ENCODE measurements around the gene DDX23.
"Not testable (repeated sequence)": the region's sequence is repeated elsewhere in the genome, so short reads cannot be mapped to it uniquely, and the experiment has no call there.

Gene DDX23

DNA sequence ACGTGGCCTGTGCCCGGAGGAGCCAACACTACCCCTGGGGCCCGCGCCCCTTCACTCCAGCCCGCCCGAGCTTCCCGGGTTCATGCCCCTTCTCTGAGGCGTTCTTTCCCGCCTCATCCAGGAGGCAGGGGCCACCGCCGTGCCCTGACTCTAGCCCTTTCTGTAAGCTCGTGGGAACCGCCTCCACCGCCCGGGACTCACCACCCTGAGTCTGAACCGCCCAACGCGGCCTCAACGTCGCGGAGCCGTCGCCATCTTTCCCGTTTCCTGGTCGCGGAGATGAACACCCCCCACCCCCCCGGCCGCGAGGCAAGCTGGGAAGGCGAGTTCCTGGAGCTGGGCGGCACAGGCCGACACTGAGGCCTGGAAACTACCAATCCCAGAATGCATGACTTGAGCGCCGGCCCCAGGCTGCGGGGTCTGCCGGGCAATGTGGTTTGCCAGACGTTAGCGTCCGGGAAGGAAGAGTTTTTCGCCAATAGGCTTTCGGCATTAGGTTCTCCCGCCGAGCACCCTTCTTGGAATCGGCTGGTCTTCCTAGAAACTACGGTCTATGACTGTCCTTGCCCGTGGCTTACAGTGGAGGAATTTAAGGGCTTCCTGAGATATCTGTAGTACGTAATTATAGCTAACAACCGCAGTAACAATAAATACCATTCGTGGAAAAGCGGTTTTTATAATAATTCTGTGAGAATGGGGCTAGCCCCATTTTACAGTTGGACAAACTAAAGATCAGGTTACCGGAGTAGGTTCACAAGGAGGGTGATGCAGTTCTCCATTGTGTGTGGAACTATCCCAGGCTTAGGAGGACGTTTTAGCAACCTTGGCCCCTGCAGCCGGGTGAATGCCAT is at the start of gene DDX23:
TSS of gene DDX23 (minus strand) at position 281 of the 851 bp plus-strand sequence. CDS start 6,381 bp downstream, outside the sequence.
- DNase-seq (peak; percentile 88 to 96), ATAC-seq (peak; percentile 95)
- peak within 1 kb of the TSS; percentile 95 to 99 for H3K4me3 Mint-ChIP-seq
- peaks cover 48% of the 10 kb centered on the region for H3K4me1 Mint-ChIP-seq
- no peaks in the 10 kb centered on the region for H3K9me3 Mint-ChIP-seq
- H3K27ac Mint-ChIP-seq = peak within 1 kb of the TSS; percentile 99 to 100
- H3K27me3 Mint-ChIP-seq = no peaks in the 10 kb centered on the region

DNA sequence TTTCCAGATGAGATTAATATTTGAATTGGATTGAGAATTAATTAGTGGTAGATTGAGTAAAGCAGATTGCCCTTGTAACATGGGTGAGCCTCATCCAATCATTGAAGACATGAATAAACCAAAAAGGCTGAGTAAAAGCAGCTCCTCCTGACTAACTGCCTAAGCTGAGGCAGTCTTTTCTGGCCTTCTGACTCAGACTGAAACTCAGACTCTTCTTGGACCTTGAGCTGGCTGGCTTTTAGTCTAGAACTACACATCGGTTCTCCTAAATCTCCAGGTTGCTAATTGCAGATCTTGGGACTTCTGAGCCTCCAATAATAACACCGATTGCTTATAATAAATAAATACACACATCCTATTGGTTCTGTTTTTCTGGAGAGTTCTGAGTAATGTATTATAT is 49.3 kb upstream of the DDX23 start:
- Mint-ChIP-seq H3K9me3 (no peaks in the 10 kb centered on the region), H3K4me3 (no peak overlapping the region), H3K4me1 (peaks cover 14% of the 10 kb centered on the region), H3K27me3 (peaks cover 8% of the 10 kb centered on the region), H3K27ac (no peak overlapping the region)
- ATAC-seq (peak; percentile 64), DNase-seq (no peak)

DNA sequence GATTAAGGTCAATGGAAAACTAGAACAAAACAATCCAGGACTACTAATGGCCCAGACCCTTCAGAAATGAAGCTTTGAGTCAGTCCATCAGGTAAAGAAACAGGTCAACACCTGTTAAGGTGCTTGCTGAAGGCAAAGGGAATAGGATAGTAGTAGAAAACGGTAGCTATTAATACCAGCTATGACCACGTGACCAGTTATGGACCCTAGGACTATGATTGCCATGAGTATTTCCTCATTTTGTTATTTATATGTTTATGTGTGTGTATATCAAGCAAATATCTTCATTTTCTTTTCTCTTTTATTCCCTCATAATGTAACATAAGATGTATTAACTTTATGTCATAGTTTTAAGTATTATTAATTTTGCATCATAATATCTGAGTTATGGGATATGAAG is 47.7 kb upstream of the DDX23 start:
- ATAC-seq (no peak), DNase-seq (no peak)
- no peak overlapping the region for H3K27ac Mint-ChIP-seq
- peaks cover 14% of the 10 kb centered on the region for H3K4me1 Mint-ChIP-seq
- no peaks in the 10 kb centered on the region for H3K9me3 Mint-ChIP-seq
- H3K4me3 Mint-ChIP-seq = no peak overlapping the region
- peaks cover 8% of the 10 kb centered on the region for H3K27me3 Mint-ChIP-seq

DNA sequence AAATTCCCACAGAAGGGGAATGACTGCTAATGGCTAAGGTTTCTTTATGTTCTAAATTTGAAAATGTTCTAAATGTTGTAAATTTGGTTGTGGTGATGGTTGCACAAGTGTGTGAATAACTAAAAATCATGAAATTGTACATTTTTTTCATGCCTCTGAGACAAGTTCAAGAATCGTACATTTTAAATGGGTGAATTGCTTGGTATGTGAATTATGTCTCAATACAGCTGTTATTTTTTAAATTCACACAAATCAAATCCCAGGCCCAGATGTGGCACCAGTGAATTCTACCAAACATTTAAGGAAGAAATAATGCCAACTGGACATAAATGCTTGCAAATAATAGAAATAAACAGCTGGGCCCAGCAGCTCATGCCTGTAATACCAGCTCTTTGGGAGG is 42.3 kb upstream of the DDX23 start:
- Mint-ChIP-seq H3K4me3 (no peak overlapping the region), H3K9me3 (no peaks in the 10 kb centered on the region), H3K27ac (no peak overlapping the region), H3K27me3 (peaks cover 27% of the 10 kb centered on the region), H3K4me1 (peaks cover 11% of the 10 kb centered on the region)
- DNase-seq (no peak), ATAC-seq (no peak)

DNA sequence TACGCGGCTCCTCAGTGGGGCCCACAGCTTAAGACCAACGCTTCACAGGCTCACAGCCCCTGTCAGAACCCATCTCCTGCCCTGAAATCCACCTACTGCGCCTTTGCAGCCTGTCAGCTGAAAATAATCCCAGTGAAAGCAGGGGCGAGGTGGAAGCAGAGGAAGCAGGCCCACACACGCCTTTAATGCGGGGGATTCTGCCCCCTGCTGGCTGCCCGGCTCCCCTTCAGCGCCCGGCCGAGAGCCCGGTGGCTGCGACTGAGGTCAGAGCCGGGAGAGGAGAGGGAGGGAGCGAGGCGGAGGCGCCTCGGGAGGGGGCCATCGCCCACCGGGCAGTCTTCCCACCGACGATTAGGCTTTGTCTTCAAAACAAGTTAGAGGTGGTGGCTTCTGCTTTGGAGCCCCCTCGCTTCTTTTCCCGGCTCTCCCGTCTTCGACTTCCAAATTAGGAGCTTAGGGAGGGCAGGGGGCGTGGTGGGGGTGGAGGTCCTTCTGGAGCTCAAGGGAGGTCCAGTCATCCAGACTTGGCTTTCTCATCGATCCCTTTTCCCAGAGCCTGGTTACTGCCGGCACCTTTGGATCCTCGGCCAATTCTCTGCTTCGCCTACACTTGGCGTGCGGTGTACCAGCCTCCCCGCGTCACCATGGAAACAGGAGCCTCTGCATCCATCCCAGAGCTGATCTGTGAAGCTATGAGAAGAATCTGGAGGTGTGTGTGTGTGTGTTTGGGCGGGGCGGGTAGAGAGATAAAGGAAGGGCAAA is 38.9 kb upstream of the DDX23 start:
- peaks cover 19% of the 10 kb centered on the region for H3K27me3 Mint-ChIP-seq
- no peaks in the 10 kb centered on the region for H3K9me3 Mint-ChIP-seq
- H3K4me3 Mint-ChIP-seq = peak overlapping the region; percentile 32 to 45
- DNase-seq (peak; percentile 75 to 81), ATAC-seq (peak; percentile 99)
- H3K27ac Mint-ChIP-seq = peak overlapping the region in 1 of 2 donors; percentile 86
- peaks cover 11% of the 10 kb centered on the region for H3K4me1 Mint-ChIP-seq

DNA sequence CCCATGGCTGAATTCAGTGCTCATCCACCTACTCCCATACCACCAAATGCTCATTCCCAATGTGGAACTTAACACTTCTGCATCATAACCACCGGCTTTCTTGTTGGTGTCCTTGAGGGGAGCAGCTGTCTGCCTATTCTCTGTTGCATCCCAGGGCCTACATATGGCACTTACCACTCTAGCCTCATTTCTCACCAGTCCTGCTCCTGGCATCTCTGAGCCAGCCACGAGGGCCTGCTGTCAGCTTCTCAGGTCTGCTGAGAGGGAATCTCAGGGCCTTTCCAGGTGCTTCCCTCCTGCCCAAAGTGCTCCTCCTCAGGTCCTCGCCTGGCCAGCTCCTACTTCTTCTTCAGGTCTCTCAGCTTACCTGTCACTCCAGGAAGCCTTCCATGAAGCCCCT is 37.7 kb upstream of the DDX23 start:
- Mint-ChIP-seq H3K27ac (no peak overlapping the region), H3K4me1 (peaks cover 11% of the 10 kb centered on the region), H3K27me3 (peaks cover 19% of the 10 kb centered on the region), H3K9me3 (no peaks in the 10 kb centered on the region), H3K4me3 (no peak overlapping the region)
- DNase-seq (no peak), ATAC-seq (no peak)

DNA sequence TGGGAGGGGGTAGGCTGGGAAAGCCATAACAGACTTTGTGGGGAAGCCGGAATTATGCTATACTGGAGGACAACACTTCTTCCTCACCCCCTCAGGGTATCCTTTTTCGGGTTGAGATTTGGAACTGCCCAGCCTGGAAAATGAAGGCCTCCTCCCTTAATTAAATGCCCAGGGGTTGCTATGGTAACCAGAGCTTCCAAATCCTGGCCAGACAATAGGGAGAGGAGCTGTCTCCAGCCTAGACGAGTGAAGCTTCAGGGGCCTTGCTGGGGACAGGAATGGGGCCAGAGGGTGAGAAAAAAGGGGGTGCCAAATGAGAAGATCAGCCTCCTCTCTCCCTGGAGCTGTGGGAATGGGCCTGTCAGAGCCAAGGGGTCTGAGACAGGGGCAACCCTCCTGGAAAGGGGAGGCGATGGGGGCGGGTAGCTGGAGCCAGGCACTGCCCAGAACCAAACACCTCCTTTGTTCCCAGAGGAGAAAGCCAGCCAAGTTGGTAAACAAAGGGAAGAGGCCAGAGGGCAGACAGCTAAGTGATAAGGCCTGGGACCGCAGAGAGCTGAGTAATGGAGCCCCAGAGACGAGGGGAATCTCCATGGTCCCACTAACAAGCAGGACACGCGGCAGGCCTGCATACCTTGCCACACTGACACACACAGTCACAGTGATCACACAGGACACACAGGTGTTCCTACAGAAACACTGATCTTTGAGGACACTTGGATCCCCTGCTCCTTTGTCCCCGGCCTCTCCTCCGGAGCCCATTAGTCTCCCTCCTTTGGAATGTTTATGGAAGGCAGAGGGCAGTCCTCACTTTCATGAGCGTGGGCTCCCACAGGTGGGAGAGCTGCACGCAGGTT is 31.6 kb upstream of the DDX23 start:
- Mint-ChIP-seq H3K9me3 (no peaks in the 10 kb centered on the region), H3K4me3 (no peak overlapping the region), H3K4me1 (peaks cover 8% of the 10 kb centered on the region), H3K27ac (no peak overlapping the region), H3K27me3 (peaks cover 36% of the 10 kb centered on the region)
- DNase-seq = no peak
- no peak for ATAC-seq

DNA sequence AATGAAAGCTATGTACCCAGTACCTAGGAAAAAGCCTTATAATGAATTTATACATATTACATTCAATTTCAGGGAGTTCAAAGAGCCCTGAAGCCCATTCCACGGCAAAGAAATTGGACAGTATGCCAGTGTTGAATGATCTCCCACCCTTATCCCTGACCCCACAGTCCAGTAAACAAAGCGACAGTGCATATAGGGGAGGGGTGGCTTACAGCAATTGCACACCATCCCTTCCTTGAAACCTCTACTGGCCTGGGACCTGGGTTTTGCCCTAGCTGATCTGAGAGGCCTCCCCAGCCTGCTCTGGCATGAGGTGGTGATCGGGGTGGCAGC is 31.0 kb upstream of the DDX23 start:
- Mint-ChIP-seq H3K9me3 (no peaks in the 10 kb centered on the region), H3K27me3 (peaks cover 36% of the 10 kb centered on the region)

DNA sequence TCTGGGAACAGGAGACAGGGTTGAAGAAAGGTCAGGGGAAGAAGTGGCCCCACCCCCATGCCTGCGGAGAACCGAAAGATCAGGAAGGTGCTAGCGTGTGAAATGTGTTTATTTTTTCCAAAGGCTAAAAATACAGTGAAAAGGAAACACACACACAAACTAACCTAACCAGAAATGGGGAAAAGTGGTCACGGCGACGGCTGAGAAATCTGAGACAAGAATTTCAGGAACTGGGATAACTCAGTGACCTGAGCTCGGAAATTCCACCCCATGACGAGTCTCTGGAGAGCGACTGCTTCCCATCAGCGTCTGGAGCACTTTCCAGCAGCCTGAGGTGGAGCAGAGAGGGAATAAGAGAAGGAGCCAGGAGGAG is 30.3 kb upstream of the DDX23 start:
- DNase-seq (no peak), ATAC-seq (no peak)
- no peak overlapping the region for H3K27ac Mint-ChIP-seq
- H3K9me3 Mint-ChIP-seq = no peaks in the 10 kb centered on the region
- peaks cover 8% of the 10 kb centered on the region for H3K4me1 Mint-ChIP-seq
- peaks cover 36% of the 10 kb centered on the region for H3K27me3 Mint-ChIP-seq
- H3K4me3 Mint-ChIP-seq = no peak overlapping the region

More for the DNA sequence above, 31.0 kb upstream of the DDX23 start:
- no peak overlapping the region for H3K27ac Mint-ChIP-seq
- H3K4me3 Mint-ChIP-seq = no peak overlapping the region
- ATAC-seq (no peak), DNase-seq (no peak)
- H3K4me1 Mint-ChIP-seq = peaks cover 8% of the 10 kb centered on the region

DNA sequence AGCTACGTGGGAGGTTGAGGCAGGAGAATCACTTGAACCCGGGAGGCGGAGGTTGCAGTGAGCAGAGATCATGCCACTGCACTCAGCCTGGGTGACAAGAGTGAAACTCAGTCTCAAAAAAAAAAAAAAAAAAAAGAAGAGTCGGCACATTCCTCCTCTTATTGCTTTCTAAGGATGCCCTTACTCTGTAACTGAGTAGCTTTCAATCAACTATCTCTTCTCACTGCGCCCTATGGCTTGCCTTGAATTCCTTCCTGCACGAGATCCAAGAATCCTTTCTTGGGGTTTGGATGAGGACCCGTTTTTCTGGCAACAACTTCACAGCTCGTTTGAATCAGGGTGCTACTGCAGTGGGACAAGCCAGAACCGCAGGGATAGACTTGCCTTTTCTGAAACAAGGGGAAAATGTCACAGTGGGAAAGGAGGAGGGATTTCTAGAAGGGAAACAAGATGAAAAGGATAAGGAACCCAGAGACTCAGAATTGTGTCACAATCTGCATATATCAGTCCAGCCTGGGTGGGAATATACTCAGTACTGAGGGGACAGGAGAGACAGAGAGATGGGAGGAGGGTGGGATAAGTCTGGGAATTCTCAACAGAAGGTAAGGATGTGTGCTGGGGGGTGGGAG is 29.8 kb upstream of the DDX23 start:
- H3K27me3 Mint-ChIP-seq = peaks cover 36% of the 10 kb centered on the region
- no peak overlapping the region for H3K27ac Mint-ChIP-seq
- no peak overlapping the region for H3K4me3 Mint-ChIP-seq
- DNase-seq (no peak), ATAC-seq (no peak)
- H3K9me3 Mint-ChIP-seq = no peaks in the 10 kb centered on the region
- peaks cover 8% of the 10 kb centered on the region for H3K4me1 Mint-ChIP-seq

DNA sequence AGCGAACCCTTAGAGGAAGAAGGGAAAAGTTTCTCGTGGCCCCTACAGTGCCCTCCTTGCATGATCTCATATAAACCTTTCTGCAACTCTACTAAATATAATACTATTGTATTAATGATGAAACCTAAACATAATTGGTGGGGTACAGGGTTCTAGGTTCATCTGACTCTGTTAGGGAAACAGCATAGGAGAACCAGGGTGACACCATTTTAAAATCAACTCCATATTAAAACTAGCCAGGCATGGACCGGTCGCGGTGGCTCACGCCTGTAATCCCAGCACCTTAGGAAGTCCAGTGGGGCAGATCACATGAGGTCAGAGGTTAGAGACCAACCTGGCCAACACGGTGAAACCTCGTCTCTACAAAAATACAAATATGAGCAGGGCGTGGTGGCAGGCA is 28.7 kb upstream of the DDX23 start:
- Mint-ChIP-seq H3K27ac (no peak overlapping the region), H3K4me1 (peaks cover 8% of the 10 kb centered on the region), H3K4me3 (no peak overlapping the region), H3K27me3 (peaks cover 36% of the 10 kb centered on the region), H3K9me3 (no peaks in the 10 kb centered on the region)
- DNase-seq (no peak), ATAC-seq (no peak)

DNA sequence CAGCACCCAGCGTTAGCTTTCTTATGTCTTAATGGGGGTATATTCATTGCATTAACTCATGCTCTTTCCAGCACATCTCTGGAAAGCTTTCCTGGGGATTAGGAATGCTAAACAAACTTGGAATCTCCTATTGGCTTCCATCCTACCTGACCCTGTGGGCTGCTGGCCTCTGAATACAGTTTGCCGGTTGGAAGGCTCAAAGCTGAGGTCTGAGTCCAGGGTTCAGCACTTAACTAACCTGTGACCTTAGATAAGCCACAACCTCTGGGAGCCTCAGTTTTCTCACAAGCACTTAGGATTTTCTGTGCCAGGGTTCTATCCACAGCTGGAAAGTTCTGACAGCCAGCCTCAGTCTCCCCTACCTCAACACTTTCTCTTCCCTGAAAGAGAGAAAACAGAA is 26.6 kb upstream of the DDX23 start:
- H3K27ac Mint-ChIP-seq = no peak overlapping the region
- DNase-seq (no peak), ATAC-seq (no peak)

DNA sequence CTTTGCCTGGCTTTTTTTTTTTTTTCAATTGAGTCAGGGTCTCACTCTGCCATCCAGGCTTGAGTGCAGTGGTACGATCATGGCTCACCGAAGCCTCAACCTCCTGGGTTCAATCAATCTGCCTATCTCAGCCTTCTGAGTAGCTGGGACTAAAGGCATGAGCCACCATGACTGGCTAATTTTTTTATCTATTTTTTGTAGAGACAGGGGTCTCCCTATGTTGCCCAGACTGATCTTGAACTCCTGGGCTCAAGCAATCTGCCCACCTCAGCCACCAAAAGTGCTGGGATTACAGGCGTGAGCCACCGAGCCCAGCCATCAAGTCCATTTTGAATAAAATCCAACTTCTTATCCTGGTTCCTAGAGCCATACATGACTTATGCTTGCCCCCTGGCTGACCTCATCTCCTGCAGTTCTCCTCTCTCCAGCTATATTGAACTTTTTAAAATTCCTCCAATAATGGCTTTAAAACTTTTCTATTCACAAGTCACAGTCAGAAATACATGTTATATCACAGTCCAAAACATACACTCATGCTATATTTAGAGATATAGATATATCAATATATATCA is 24.1 kb upstream of the DDX23 start:
- DNase-seq = no peak

More for the DNA sequence above, 26.6 kb upstream of the DDX23 start:
- Mint-ChIP-seq H3K27me3 (peaks cover 36% of the 10 kb centered on the region), H3K4me3 (no peak overlapping the region), H3K9me3 (no peaks in the 10 kb centered on the region), H3K4me1 (peaks cover 8% of the 10 kb centered on the region)

DNA sequence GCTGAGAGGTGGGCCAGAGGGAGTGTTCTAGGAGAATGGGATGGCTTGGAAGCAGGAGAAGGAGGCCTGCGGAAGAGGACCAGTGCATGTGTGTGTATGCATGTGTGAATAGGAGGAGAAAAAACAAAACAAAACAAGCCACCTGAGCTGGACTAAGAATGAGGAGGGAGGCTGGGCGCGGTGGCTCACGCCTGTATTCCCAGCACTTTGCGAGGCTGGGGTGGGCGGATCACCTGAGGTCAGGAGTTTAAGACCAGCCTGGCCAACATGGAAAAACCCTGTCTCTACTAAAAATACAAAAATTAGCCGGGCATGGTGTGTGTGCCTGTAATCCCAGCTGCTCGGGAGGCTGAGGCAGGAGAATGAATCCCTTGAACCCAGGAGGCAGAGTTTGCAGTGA is 21.6 kb upstream of the DDX23 start:
- H3K4me1 Mint-ChIP-seq, ATAC-seq, H3K9me3 Mint-ChIP-seq, H3K27me3 Mint-ChIP-seq, DNase-seq, H3K4me3 Mint-ChIP-seq: not testable (repeated sequence)
- peak overlapping the region in 1 of 2 donors; percentile 81 for H3K27ac Mint-ChIP-seq

More for the DNA sequence above, 24.1 kb upstream of the DDX23 start:
- Mint-ChIP-seq H3K9me3 (no peaks in the 10 kb centered on the region), H3K4me1 (no peaks in the 10 kb centered on the region), H3K4me3 (no peak overlapping the region), H3K27me3 (peaks cover 14% of the 10 kb centered on the region), H3K27ac (no peak overlapping the region)
- no peak for ATAC-seq

DNA sequence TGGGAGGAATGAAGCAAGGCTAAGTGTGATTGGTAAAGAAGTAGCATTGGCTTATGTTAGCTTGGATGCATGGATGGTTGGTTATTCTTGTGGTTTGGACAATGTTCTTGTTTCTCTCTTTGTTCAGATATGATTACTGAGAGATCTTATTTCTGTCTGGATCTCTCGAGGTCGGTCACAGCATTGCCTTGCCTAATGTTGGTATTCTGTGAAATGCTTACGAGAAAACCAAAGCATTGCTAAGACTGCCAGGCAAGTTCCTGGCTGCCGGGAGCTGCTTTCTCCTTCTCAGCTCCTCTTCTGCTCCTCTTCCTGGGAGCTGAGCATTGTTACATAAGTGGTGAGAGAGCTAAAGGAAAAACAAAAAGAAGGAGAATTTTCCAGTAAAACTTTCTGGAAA is 21.1 kb upstream of the DDX23 start:
- peak overlapping the region in 1 of 2 donors; percentile 81 for H3K27ac Mint-ChIP-seq

More for the DNA sequence above, 21.1 kb upstream of the DDX23 start:
- ATAC-seq (no peak), DNase-seq (no peak)
- H3K4me1 Mint-ChIP-seq = no peaks in the 10 kb centered on the region
- no peaks in the 10 kb centered on the region for H3K9me3 Mint-ChIP-seq
- H3K4me3 Mint-ChIP-seq = no peak overlapping the region
- no peaks in the 10 kb centered on the region for H3K27me3 Mint-ChIP-seq
